ENCODE results near the gene PGC. TPM values are rescaled to one million over a fixed set of nuclear protein-coding genes. Genes with fewer than 3 reads are reported as not detected.

Gene PGC
- total and polyA plus RNA-seq, 8 donors: 1.0 to 33.6 (median 3.2) TPM

DNA sequence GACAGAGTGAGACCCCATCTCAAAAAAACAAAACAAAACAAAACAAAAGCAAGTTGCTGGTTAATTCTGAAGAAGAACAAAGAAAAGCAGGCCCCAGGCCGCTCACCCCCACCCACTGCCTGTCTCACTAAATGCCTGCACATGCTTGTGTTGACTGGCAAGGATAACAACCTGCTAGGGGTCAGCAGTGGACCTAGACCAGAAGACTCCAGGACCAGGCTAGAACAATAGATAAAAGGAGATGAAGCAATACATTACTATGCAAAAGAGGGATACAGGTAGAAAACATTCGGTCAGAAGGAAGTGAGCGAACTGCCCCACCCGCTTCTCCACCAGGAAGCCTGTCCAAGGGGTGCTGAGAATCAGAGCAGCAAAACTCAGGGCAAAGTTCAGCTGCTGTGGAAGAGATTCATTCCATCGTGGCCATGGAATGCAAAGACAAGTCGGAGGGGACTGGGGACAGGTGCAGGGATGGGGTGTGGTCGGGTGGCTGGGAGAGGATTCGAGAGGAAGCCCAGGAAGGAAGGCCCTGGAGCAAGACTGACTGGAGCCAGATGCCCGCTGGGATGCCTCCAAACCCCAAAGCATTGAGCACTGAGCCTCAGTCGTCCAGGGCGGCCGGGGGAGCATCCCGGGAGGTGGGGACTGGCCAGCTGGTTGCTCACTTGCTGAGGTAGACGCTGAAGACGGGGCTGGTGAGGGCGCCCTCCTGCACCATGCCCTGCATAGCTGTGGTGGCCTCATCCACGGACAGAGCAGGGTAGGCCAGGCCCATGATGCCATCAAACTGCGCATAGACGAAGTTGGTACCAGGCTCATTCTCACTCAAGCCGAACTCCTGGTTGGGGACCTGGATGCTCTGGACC is 5.3 kb downstream of the PGC start:
- no peak overlapping the region for H3K4me3 ChIP-seq
- H3K36me3 ChIP-seq: no peaks in the 10 kb centered on the region
- WGBS, 2 donors: 78% methylated on average over 16 to 20 of the region's 20 CpGs
- ATAC-seq (peak in 3 of 4 donors; percentile 32 to 51 (median 45)), FAIRE-seq (no peak), DNase-seq (peak in 1 of 6 donors; percentile 62)
- no peaks in the 10 kb centered on the region for H3K9me3 ChIP-seq
- TF ChIP-seq CTCF (IDR thresholded peaks at IDR 0.05): no peak
- intact Hi-C loops (cut with DNase I): no loop called here
- no peaks in the 10 kb centered on the region for H3K27me3 ChIP-seq
- H3K4me1 ChIP-seq: no peaks in the 10 kb centered on the region
- H3K27ac ChIP-seq: no peak overlapping the region

DNA sequence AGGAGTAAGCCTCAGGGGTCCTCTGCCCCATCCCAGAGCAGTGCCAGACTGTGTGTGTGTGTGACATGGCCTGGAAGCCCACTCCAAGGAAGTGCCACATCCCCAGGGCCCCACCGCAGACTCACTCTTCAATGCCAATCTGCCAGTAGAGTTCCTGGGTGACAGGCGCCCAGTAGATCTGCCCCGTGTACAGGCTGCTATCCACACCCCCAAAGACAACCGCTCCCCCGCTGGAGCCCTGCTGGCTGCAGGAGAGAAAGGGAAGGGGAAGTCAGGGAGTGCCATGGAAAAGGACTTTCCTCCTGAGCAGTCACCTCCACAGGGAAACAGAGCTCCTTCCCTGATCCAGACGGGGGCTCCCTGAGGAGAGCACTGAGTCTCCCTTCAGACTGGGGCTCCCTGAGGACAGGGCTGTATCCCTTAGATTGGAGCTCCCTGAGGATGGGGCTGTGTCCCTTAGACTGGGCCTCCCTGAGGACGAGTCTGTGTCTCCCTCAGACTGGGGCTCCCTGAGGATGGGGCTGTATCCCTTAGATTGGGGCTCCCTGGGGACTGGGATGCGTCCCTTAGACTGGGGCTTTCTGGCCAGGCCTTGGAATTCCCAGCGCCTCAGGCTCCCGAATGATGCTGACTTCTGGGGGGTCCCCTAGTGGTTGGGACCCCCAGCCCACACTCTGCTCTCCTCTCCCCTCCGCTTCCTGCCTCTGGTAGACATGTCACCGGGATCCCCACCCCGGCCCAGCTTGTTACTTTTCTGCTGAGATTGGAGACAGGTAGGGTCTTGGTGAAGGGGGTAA is 6.6 kb downstream of the PGC start:
- no peak overlapping the region for H3K4me3 ChIP-seq
- TF ChIP-seq CTCF (IDR thresholded peaks at IDR 0.05): no peak
- no peaks in the 10 kb centered on the region for H3K27me3 ChIP-seq
- no peak for ATAC-seq
- FAIRE-seq: no peak
- 73 to 83% methylated on average over 13 of the region's 13 CpGs for WGBS, 2 donors
- intact Hi-C loops (cut with DNase I): no loop called here
- H3K4me1 ChIP-seq: peaks cover 0 to 3% (median 0%) of the 10 kb centered on the region in 3 donors
- no peak overlapping the region for H3K27ac ChIP-seq
- H3K9me3 ChIP-seq: no peaks in the 10 kb centered on the region
- H3K36me3 ChIP-seq: no peaks in the 10 kb centered on the region
- peak in 1 of 6 donors; percentile 43 for DNase-seq

DNA sequence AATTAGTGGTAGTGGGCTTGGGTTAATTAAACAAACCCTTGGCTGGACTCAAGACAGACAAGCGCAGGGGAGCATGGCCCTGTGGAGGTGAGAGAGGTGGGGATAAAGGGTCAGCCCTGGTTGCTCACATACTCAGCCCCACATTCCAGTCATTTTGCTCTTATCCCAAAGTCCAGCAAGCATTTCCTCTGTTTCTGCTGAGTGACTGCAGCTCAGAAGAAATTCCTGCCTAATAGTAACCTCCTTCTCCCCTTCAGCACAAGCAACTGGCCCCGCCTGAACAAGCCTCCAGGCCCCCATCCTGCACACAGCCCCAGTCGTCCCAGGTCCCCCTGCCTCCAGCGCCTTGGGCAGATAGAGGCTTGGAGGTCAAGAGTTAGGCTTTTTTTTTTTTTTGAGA is 8.2 kb downstream of the PGC start:
- FAIRE-seq (no peak), DNase-seq (peak in 1 of 6 donors; percentile 22), ATAC-seq (no peak)
- 75 to 85% methylated on average over 4 of the region's 4 CpGs for WGBS, 2 donors
- Histone ChIP-seq H3K9me3 (no peaks in the 10 kb centered on the region), H3K4me3 (no peak overlapping the region), H3K27ac (no peak overlapping the region), H3K36me3 (no peaks in the 10 kb centered on the region), H3K27me3 (no peaks in the 10 kb centered on the region), H3K4me1 (peaks cover 0 to 3% (median 0%) of the 10 kb centered on the region in 3 donors)
- no peak for TF ChIP-seq CTCF (IDR thresholded peaks at IDR 0.05)
- intact Hi-C loops (cut with DNase I): no loop called here

- H3K4me1 ChIP-seq: peaks cover 0 to 9% (median 0%) of the 10 kb centered on the region in 3 donors
- no peak for TF ChIP-seq CTCF (IDR thresholded peaks at IDR 0.05)
- intact Hi-C loops (cut with DNase I): no loop called here
- H3K9me3 ChIP-seq: no peaks in the 10 kb centered on the region
- DNase-seq (peak in 1 of 6 donors; percentile 10), FAIRE-seq (no peak), ATAC-seq (no peak)
- H3K27me3 ChIP-seq: no peaks in the 10 kb centered on the region
- 82 to 90% methylated on average over 6 of the region's 6 CpGs for WGBS, 2 donors
- no peak overlapping the region for H3K27ac ChIP-seq
- H3K36me3 ChIP-seq: no peaks in the 10 kb centered on the region
- H3K4me3 ChIP-seq: no peak overlapping the region
Observed at GRCh38 chr6:41737591-41738130, 9.5 kb downstream of the PGC start.

Data from pancreas (tissue), 10 donors.